NCI-H510A (cell line): ENCODE results near the gene RELCH.

Experiments
- DNase-seq: peaks from one replicate; lab custom pipeline; 2025; lab: John Stamatoyannopoulos, UW

Gene RELCH

DNA sequence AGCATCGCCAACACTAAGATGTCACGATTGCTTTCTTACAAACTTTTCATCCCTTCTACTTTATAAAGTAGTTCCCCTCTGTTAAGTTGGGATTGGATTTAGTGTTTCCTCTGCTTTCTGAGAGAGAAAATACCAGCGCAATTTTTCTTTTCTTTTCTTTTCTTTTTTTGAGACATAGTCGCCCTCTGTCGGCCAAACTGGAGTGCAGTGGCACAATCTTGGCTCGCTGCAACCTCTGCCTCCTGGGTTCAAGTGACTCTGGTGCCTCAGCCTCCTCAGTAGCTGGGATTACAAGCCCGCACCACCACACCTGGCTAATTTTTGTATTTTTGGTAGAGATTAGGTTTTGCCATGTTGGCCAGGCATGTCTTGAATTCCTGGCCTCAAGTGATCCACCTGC lies 9.0 kb downstream of the RELCH start:
- DNase-seq: no peak

DNA sequence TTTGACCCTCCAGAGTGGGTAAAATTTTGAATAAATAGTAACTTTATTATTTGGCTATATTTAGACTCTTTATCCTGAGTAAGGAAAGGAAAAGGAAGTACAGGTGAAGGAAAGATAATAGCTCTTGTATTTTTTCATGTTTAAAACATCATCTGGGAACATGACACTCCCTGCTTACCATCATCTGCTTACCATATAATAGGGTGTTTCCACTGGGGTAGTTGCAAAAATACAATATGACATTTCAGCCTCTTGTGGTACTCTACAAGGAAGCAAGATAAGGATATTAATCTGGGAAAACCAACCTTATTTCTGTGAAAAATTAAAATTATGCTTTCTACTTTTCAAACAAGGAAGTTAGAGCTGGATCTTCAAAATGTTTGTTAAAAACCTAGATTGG lies 9.9 kb downstream of the RELCH start:
- no peak for DNase-seq

DNA sequence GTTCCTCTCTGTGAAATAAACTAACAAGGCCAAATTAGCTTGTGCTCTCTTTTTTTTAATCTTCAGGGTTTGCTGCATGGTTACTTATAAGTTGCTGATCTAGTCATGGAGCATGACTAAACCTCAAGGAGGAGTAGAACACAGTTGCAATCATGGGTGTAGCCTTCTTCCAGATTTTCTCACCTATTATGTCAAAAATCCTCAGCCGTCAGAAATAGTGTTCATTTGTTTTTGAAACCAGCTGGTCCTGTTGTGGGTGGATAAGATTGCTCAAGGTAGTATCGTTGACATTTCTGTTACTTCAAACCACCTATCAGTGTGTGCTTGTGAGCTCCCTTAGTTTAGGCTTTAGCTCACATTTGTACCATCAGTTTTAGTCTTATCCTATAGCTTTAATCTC lies 11.2 kb downstream of the RELCH start:
- no peak for DNase-seq

DNA sequence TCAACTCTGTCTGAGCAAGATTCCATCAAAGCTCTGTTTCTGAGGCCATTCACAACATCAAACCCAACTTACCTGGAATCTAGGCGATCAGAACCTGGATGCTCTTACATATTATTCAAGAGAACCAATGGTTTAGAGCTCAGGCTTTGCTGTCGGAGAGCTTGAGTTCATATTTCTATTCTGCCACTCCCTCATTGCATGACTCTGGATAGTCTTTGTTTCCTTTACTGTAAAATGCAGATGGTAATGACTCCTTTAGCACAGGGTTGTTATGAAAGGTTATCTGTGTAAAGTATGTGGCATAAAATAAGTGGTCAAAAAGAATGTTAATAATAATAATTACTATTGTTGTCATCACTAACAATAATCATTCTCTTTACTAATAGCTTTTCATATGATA lies 12.6 kb downstream of the RELCH start:
- no peak for DNase-seq

DNA sequence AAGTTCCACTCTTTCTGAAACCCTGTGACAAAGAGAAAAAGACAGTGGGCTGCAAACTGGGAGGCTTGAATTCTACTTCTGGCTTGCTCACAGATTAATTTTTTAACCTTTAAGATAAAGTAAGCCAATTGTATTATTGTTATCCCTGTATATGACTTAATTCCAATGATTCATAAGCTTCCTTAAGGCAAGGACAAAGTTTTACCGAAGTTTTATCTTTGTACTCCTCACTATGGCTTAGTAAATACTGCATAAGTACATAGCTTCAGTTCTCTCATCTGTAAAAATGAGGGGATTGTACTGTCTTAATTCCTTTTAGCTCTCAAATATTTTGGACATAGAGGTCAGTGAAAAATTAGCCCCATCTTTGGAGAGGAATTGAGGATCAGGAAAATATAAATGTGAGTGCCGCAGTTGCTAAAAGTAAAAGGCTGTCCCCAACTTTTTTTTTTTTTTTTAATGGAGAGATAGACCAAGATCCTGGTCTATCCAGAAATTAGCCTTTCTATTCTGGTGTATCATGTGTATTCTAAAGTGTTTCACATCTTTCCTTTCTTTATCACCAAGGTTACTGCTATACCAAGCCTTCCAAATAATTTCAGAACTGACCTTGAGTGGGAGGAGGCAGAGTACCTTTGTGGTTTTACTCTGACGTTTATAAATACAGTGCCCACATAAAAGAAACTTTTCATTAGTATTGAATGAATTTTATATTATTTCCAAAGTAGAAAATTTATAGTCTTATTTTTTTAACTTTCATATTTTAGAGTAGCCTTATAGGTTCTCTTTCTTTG lies 13.3 kb downstream of the RELCH start:
- DNase-seq: no peak

DNA sequence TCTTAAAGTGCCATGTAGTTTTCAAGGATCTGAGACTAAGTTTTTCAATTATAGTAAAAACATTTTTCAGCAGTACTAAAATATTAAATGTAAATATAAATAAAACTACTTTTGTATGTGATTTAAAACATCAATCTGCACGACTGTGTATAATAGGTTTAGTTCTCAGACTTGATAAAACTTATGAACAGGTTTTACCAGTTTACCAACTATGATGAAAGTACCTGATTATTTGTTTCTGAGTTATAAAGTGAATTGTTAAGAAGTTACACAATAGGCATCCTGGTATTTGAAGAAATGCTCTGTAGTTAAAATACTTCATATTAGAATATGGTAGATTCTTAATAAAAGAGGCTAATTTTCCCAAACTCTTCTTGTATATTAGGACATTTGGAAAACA lies 14.8 kb downstream of the RELCH start:
- DNase-seq: no peak

DNA sequence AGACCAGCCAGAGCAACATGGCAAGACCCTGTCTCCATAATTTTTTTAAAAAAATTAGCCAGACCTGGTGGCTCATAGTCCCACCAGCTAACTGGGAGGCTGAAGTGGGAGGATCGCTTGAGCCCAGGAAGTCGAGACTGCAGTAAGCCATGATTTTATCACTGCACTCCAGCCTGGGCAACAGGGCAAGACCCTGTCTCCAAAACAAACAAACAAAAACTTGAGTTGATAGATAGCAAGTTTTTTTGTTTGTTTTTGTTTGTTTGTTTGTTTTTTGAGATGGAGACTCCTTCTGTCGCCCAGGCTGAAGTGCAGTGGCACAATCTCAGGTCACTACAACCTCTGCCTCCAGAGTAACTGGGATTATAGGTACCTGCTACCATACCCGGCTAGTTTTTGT lies 18.8 kb downstream of the RELCH start:
- DNase-seq: no peak

DNA sequence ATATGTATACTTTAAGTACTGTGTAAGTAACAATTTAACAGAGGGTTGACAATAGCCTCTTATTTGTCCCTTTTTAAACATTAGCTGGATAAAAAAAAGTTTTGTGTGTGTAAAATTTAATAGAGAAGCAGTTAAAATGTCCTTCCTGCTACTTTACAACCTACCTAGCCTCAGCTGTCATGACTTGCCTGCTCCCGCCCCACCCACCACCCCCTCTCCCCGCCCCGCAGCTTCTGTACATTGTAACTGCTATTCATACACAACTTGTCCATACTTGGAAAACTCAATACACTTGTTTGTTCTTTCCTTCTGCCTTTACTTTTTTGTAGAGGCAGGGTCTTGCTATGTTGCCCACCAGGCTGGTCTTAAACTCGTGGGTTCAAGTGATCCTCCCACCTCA lies 19.5 kb downstream of the RELCH start:
- DNase-seq: no peak

DNA sequence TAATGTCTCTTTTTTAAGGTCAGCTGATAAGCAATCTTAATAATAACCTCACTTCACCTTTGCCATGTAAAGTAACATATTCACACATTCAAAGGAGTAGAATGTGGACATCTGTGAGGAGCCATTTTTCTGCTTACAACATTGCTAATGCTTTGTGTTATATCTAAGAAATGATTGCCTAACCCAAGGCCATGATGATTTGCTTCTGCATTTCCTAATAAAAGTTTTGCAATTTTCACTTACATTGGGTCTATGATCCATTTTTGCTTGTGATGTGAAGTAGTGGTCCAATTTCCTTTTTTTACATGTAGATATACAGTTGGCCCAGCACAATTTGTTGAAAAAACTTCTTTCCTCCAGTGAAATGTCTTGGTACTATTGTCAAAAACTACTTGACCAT lies 22.0 kb downstream of the RELCH start:
- no peak for DNase-seq

DNA sequence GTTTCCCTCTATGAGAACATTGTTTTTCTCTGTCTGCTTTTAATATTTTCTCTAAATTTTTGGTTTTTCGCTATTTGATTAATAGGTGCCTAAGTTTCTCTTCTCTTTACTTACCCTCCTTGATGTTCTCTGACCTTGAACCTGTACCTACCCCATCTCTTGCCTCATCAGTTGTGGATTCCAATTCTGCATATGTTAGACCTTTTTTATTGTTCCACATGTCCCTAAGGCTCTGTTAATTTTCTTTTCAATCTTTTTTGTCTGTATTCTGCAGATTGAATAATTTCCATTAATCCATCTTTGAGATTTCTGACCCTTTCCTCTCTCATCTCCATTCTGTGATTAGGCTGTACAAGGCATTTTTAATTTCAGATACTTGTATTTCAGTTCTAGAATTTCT lies 23.1 kb downstream of the RELCH start:
- DNase-seq: no peak

DNA sequence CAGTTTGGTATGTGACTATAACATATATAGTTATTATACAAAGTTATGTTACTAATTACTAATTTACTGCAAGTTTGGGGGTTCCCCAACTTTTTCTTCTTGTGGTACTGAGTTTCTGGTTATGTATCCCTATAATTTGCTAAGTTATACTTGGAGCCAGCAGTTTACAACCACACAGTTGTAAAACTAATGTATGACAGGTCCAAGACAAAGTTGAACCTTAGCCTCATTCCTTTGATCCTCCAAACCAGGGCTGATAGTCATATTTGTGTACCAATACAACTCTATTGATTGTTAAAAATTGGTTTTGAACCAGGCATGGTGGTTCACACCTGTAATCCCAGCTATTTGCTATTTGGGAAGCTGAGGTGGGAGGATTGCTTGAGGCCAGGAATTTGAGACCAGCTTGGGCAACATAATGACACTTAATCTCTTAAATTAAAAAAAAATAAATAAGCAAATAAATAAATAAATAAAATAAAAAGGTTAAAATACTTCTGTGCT lies 24.3 kb downstream of the RELCH start:
- DNase-seq: no peak

DNA sequence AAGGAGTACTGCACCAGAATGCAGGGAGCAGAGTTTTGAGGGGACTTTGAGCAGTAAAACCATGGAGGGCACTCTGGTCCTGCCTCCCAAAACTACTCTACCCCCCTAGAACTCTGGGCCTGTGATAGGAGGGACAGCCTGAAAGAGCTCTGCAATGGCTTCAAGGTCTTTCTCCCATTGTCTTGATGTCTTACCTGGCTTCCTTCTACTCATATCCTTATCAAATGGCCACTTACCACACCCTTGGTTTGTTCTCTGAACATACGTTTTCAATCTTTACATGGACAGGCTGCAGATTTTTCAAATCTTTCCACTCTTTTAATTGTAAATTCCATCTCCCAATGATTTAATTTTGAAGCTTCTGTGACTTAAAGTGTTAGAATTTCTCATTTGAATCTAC lies 27.7 kb downstream of the RELCH start:
- no peak for DNase-seq

DNA sequence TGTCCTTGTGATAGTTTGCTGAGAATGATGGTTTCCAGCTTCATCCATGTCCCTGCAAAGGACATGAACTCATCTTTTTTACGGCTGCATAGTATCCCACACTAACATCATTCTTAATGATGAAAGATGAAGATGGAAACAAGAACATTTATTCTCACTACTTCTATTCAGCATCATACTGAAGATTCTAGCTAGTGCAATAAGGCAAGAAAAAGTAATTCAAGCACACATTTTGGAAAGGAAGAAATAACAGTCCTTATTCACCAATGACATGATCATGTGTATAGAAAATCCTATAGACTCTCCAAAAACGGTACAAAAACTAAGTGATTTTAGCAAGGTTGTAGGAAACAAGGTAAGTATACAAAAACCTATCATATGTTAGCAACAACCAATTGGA lies 37.2 kb downstream of the RELCH start:
- DNase-seq: no peak

DNA sequence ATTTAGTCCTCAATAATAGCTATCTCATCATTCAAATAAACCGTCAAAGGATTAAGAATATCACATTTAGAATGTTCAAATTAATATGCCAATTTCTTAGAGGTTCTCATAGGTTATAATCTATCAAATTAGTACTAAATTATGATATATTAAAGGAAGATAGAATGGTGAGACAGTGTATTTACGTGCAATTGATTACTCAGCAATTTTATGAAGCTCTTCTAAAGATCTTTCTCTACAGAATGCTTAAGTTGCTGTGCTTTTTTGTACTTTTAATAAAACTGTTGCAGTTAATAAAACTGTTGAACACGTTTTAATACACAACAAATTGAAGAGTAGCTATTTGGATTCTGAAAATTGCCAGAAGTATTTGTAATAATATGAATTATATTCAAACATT lies 39.0 kb downstream of the RELCH start:
- DNase-seq: no peak

DNA sequence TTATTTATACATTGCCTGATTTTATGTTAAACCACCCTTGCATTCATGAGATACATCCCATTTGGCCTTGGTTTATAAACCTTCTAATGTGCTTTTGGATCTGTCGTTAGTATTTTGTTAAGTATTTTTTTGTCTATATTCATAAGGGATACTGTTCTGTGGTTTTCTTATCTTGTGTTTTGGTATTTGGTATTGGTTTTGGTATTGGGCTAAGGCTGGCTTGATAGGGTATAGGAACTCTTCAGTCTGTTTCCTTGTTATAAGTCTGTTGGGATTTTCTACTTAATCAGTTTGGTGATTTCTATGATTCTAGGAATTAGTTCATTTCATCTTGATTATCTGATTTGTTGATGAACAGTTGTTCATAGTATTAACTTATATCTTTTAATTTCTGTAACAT lies 49.2 kb downstream of the RELCH start:
- no peak for DNase-seq

DNA sequence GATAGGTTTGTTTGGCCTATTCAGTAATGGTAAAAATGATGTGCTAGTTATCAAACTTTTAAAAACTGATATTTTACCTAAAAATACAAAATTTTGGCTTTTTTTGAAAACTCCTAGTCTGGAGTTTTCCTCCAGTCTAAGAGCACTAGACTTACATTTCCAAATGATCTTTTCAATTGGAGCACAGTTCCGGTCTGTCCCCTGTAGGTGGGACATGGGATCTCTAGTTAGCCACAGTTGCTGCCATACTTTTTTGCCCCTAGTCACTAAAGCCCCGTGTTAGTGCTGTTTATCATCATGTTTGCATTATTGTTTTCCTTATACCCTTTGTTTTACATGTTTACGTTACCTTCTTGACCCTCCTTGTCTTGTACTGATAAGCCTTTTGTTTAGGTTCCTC lies 52.4 kb downstream of the RELCH start:
- no peak for DNase-seq

DNA sequence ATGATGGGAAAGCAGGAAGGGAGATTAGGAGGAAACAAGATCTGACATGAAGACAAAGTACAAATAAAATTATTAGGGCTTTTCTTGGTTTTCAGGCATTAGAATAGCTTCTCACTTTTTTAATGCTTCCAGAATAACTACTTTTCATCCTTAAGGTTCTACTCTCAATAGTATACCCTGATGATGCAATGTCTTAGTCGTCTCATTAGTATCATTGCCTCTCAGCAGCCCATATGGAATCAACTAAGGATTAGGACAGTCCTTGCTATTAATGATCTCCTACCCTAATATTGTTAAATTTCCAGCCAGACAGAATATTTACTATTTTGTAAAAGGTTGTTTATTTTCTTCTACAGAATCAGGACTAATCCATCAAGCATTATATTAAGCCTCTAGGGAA lies 55.9 kb downstream of the RELCH start:
- no peak for DNase-seq

DNA sequence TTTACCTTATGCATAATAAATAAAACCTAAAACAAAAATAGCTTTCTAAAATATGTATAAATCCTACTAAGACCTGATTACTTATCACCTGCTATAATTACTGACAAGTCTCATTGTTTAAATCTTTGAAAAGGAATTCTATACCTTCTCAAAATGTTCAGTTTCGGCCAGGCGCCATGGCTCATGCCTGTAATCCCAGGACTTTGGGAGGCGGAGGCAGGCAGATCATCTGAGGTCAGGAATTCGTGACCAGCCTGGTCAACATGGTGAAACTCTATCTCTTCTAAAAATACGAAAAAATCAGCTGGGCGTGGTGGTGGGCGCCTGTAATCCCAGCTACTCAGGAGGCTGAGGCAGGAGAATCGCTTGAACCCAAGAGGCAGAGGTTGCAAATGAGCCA lies 58.1 kb downstream of the RELCH start:
- no peak for DNase-seq

DNA sequence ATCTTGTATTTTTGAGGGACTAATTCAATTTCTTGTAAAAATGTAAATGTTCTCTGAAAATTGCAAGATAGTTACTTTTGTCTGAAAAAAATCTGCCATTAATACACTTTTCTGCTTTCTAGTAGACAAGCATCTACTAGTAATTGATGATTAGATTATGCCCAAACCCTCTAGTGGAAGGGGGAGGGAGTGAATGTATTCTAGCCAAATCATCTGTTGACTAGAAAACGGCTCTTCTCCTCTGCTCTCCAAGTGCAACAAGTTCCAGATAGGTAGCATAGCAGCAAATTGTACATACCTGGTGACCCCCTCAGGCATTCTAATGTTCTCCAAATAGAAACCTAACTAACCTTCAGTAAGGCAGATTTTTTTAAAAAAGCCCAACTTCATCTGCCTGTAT lies 58.6 kb downstream of the RELCH start:
- DNase-seq: no peak

DNA sequence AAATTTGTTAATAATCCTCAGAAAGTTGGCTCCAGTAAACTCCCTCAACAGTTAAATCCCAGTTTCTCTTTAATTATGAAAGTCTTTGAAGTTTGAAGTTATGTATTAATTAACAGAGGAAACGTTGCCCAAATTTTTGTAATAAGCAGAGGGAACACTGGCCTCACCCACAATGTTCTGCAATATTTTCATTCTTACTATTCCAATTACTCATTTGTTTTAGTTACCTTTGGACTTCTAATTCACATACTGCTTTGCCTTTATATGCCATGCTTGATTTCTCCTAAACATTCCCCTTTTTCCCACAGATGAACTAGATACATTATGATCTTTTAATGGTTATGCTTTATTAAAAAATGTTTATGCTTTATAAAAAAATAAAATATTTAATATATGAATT lies 61.3 kb downstream of the RELCH start:
- no peak for DNase-seq

DNA sequence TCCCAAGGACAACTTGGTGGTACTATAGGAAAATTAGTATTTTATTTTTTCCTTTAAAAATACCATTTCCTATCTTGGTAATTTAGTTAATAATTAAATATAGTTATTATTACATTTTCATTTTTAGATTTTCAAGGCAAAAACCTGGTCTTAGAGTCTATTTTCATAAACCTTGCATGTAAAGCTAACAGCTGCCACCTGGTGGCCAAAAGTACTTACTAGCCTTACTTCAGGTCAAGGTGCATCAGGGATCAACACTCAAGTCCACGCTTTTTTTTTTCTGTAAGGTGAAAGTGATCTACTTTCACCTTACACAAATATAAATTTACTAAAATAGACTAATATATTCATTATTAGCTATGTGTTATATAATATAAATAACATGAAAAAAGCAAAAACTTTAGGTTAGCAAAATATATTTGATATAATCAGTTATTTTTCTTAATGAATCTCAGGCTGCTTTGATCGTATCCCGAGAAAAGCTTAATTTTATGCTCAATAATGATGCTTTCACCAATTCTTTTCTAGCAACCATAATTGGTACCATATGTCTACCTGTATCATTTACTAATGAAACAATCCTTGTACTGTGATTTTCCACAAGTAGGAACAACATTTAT lies 62.5 kb downstream of the RELCH start:
- peak; percentile 47 for DNase-seq

DNA sequence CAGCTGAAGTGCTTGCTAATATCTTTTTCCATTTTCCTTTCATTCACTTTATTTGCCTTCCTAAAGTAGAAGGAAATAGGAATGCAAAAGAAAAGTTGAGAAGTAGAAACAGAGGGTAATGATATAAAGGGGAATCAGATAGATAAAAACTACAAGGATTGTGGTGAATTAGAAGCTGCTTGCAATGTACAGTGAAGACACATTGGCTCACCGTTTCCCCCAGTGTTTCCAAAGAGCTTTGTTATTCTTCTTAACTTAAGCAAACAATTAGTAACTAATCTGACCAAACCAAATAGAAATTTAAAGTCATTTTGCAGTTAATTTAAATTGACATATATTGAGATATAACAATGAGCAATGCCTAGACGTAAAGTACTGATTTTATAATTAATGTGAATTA lies 63.4 kb downstream of the RELCH start:
- DNase-seq: no peak

DNA sequence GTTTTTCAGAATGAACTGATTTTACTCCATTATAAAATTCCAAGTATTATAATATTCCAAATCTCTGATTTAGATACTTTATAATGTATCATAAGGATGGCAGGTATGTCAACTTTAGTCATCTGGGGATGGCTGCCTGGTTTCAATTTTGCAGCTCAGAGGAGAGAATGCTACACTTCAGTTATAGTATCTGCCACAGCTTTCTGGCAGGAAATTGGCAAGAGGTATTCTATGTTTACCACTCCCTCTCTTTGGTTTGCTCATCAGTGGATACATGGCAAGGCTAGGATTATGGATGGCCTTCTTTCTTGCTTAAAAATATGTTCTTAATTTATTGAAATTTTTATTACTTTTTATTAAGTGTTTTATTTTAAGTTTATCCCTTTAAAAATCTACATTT lies 71.0 kb downstream of the RELCH start:
- no peak for DNase-seq

DNA sequence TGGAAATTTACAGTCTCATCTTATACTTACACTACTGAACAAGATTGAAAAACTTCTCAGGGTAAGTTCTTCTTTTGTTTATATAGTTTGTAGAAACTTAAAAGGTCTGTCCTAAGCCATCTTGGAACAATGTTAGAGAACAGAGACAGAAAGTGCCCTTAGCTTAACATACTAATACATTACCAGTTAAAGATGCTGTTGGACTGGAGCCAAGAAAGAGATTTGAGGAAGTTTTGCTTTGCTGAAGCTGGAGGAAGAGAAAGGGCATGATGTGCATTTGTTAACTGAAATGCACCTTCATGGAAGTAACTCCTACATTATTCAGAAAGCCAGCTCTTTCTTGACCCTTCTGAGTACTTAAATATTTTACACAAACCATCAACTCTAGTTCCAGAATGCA lies 71.6 kb downstream of the RELCH start:
- DNase-seq: no peak
